Left lung (tissue), 10 donors: ENCODE results near the gene AK8. TPM values are rescaled to one million over a fixed set of nuclear protein-coding genes. Genes with fewer than 3 reads are reported as not detected.

Experiments
- ATAC-seq: fragments of 200-7000 bp; cut with Tn5 transposase; one replicate; pipeline ENCODE4 v1.9.1; 2020; ENCODE audit warnings: moderate library complexity
- DNase-seq, 4 donors: peaks; one replicate each; pipeline ENCODE4 v3.0.0-alpha.2; 2013 to 2020
- H3K27ac ChIP-seq, 2 donors: fragments of 200-600 bp; sonication (generic) in 1 of 2; one replicate each; pipeline versions ENCODE4 v1.5.0 to v1.8.0; 2020 to 2021
- H3K27me3 ChIP-seq, 2 donors: fragments of 200-600 bp; sonication (generic) in 1 of 2; one replicate each; pipeline versions ENCODE4 v1.5.0 to v1.8.0; 2020 to 2021
- H3K36me3 ChIP-seq, 2 donors: fragments of 200-600 bp; sonication (generic) in 1 of 2; one replicate each; pipeline versions ENCODE4 v1.5.0 to v1.8.0; 2020 to 2021
- H3K4me1 ChIP-seq, 2 donors: fragments of 200-600 bp; one replicate each; pipeline ENCODE4 v1.8.0; 2021
- H3K4me3 ChIP-seq, 2 donors: fragments of 200-600 bp; sonication (generic) in 1 of 2; one replicate each; pipeline versions ENCODE4 v1.5.0 to v1.8.0; 2020 to 2021; ENCODE audit warnings: mild to moderate bottlenecking in 1 of 2
- H3K9me3 ChIP-seq, 2 donors: fragments of 200-600 bp; sonication (generic) in 1 of 2; one replicate each; pipeline versions ENCODE4 v1.5.0 to v1.8.0; 2020 to 2021
- CTCF ChIP-seq, 2 donors: fragments of 200-600 bp; sonication (generic) in 1 of 2; IDR thresholded peaks; one replicate each; pipeline versions ENCODE4 v1.5.0 to v1.8.0; 2021; ENCODE audit warnings: antibody characterized with exemption in 2 of 2
- intact Hi-C, 2 donors: fragments of 100-400 bp; cut with DNase I; formaldehyde crosslinking; loops; one replicate each; pipeline versions ENCODE4 v1.11.2 to v1.14.2; 2022
- polyA plus RNA-seq, 6 donors: library from polyadenylated mRNA; unstranded; fragments of 120-200 nt; gene quantifications; one replicate each; pipeline ENCODE4 v1.2.1, GENCODE V29; 2013; ENCODE audit not compliant: insufficient read length in 6 of 6
- total RNA-seq, 2 donors: library from RNA; stranded (reverse); fragmentation: NEBNext Ultra II Directional; extraction: Animal tissue kit (Norgen Biotek cat#: 25700); gene quantifications; one replicate each; pipeline ENCODE4 v1.2.1, GENCODE V29; 2021
- donor health status: DM: no; HTN: yes; CAD: no.
- donor health status: DM: no; HTN: no; CAD: no.

AK8 gene
- total and polyA plus RNA-seq, 8 donors = 0.55 to 3.6 (median 2.4) TPM

GRCh38 chr9:132782037-132782436 lies 96.0 kb downstream of the AK8 start:
- Histone ChIP-seq H3K36me3 (no peaks in the 10 kb centered on the region), H3K27ac (no peak overlapping the region), H3K4me3 (no peak overlapping the region), H3K27me3 (peaks cover 0 to 33% of the 10 kb centered on the region in 2 donors), H3K4me1 (no peaks in the 10 kb centered on the region), H3K9me3 (no peaks in the 10 kb centered on the region)
- TF ChIP-seq CTCF (IDR thresholded peaks at IDR 0.05) = no peak
- no peak for ATAC-seq
- intact Hi-C loops = no loop called here
- no peak for DNase-seq

- ATAC-seq (no peak), DNase-seq (no peak)
- Histone ChIP-seq H3K27ac (no peak overlapping the region), H3K4me3 (no peak overlapping the region), H3K4me1 (no peaks in the 10 kb centered on the region), H3K36me3 (no peaks in the 10 kb centered on the region), H3K27me3 (peaks cover 0 to 26% of the 10 kb centered on the region in 2 donors), H3K9me3 (no peaks in the 10 kb centered on the region)
- no peak for TF ChIP-seq CTCF (IDR thresholded peaks at IDR 0.05)
- intact Hi-C loops = no loop called here
Observed at GRCh38 chr9:132780230-132781007, 97.7 kb downstream of the AK8 start.

DNA sequence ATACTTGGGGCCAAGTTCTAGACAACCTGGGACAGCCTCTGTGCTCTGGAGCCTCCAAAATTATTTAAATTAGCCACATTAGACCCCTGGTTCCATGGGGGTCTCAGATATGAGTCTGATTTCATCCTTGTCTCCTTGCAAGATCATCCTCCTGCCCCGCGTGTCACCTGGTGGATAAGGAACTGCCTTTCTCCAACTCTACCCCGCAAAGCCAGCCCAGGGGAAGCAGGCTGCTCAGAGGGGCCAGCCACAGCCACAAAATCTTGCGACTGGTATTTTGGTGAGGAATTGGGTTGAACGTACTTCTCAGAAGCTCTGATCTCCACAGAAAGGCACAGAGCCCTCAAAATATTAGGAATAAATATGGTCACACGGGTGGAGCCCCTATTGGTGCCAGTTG lies 101.2 kb downstream of the AK8 start:
- Histone ChIP-seq H3K4me1 (no peaks in the 10 kb centered on the region), H3K27ac (no peak overlapping the region), H3K36me3 (no peaks in the 10 kb centered on the region), H3K27me3 (peaks cover 0 to 20% of the 10 kb centered on the region in 2 donors), H3K9me3 (no peaks in the 10 kb centered on the region), H3K4me3 (no peak overlapping the region)
- no peak for TF ChIP-seq CTCF (IDR thresholded peaks at IDR 0.05)
- ATAC-seq = no peak
- DNase-seq = no peak
- intact Hi-C loops = no loop called here

- peaks cover 0 to 19% of the 10 kb centered on the region in 2 donors for H3K27me3 ChIP-seq
- intact Hi-C loops = no loop called here
- no peaks in the 10 kb centered on the region for H3K4me1 ChIP-seq
- no peaks in the 10 kb centered on the region for H3K36me3 ChIP-seq
- no peak for ATAC-seq
- H3K9me3 ChIP-seq = no peaks in the 10 kb centered on the region
- TF ChIP-seq CTCF (IDR thresholded peaks at IDR 0.05) = no peak
- no peak overlapping the region for H3K4me3 ChIP-seq
- H3K27ac ChIP-seq = no peak overlapping the region
- DNase-seq = no peak
Observed at GRCh38 chr9:132776268-132776667, 101.8 kb downstream of the AK8 start.

GRCh38 chr9:132775720-132776119 lies 102.4 kb downstream of the AK8 start:
- no peak overlapping the region for H3K27ac ChIP-seq
- peaks cover under 1% of the 10 kb centered on the region in 2 donors for H3K4me1 ChIP-seq
- H3K9me3 ChIP-seq = no peaks in the 10 kb centered on the region
- DNase-seq (no peak), ATAC-seq (no peak)
- no peaks in the 10 kb centered on the region for H3K36me3 ChIP-seq
- intact Hi-C loops = no loop called here
- H3K4me3 ChIP-seq = no peak overlapping the region
- no peak for TF ChIP-seq CTCF (IDR thresholded peaks at IDR 0.05)
- H3K27me3 ChIP-seq = peaks cover 0 to 15% of the 10 kb centered on the region in 2 donors
